Liver (tissue), 9 donors: ENCODE results near the gene TRIO. TPM values are rescaled to one million over a fixed set of nuclear protein-coding genes. Genes with fewer than 3 reads are reported as not detected.

Source experiments
- DNase-seq: peaks from one replicate; pipeline ENCODE4 v3.0.0-alpha.2; 2017; ENCODE audit warnings: low spot score
- H3K27ac ChIP-seq, 2 donors: one replicate each; pipeline ENCODE4 v1.7.0; 2013; ENCODE audit warnings: inconsistent platforms in 2 of 2, low read length in 2 of 2, control low read depth in 1 of 2, low read depth in 1 of 2, mild to moderate bottlenecking in 1 of 2
- H3K27me3 ChIP-seq, 4 donors: one replicate each; pipeline versions ENCODE4 v1.6.1 to v1.7.0; 2013; ENCODE audit warnings: low read length in 3 of 4, inconsistent platforms in 1 of 4, mild to moderate bottlenecking in 1 of 4, moderate library complexity in 1 of 4; ENCODE audit not compliant: control insufficient read depth in 4 of 4, insufficient read depth in 4 of 4
- H3K36me3 ChIP-seq, 4 donors: one replicate each; pipeline versions ENCODE4 v1.6.1 to v1.7.0; 2013; ENCODE audit warnings: low read length in 3 of 4, mild to moderate bottlenecking in 3 of 4, low read depth in 1 of 4, moderate library complexity in 1 of 4; ENCODE audit not compliant: control insufficient read depth in 4 of 4, insufficient read depth in 3 of 4
- H3K4me1 ChIP-seq, 4 donors: one replicate each; pipeline versions ENCODE4 v1.6.1 to v1.7.0; 2013; ENCODE audit warnings: low read length in 3 of 4, mild to moderate bottlenecking in 3 of 4, moderate library complexity in 1 of 4; ENCODE audit not compliant: control insufficient read depth in 4 of 4, insufficient read depth in 4 of 4
- H3K4me3 ChIP-seq, 3 donors: one replicate each; pipeline versions ENCODE4 v1.6.1 to v1.7.0; 2013; ENCODE audit warnings: low read length in 3 of 3, control low read depth in 1 of 3, low read depth in 1 of 3, mild to moderate bottlenecking in 1 of 3
- H3K9ac ChIP-seq, 2 donors: one replicate each; pipeline ENCODE4 v1.7.0; 2013; ENCODE audit warnings: low read length in 2 of 2, mild to moderate bottlenecking in 2 of 2, moderate library complexity in 2 of 2, control low read depth in 1 of 2, low read depth in 1 of 2
- H3K9me3 ChIP-seq, 4 donors: one replicate each; pipeline versions ENCODE4 v1.6.1 to v1.7.0; 2013; ENCODE audit warnings: low read length in 3 of 4; ENCODE audit not compliant: control insufficient read depth in 4 of 4
- ATF3 ChIP-seq: IDR thresholded peaks from 2 replicates; pipeline ENCODE4 v1.6.1; 2016; ENCODE audit warnings: antibody characterized with exemption
- CTCF ChIP-seq: fragments of 150-350 bp; IDR thresholded peaks from 2 replicates; pipeline ENCODE4 v1.5.1; 2017; ENCODE audit warnings: improper control_type of control experiment, low read depth, low read length; ENCODE audit not compliant: missing input control
- EGR1 ChIP-seq, 2 donors: IDR thresholded peaks; 2 replicates each; pipeline ENCODE4 v1.6.1; 2016 to 2018; ENCODE audit warnings: antibody characterized with exemption in 2 of 2, low read depth in 2 of 2
- FOXA1 ChIP-seq: IDR thresholded peaks from 2 replicates; pipeline ENCODE4 v1.6.1; 2016; ENCODE audit warnings: antibody characterized with exemption
- FOXA2 ChIP-seq: IDR thresholded peaks from 2 replicates; pipeline ENCODE4 v1.6.1; 2016; ENCODE audit warnings: antibody characterized with exemption
- GABPA ChIP-seq, 2 donors: IDR thresholded peaks in 1 of 2; conservative IDR thresholded peaks in 1 of 2; 2 replicates each; pipeline ENCODE4 v1.6.1; 2016; ENCODE audit warnings: antibody characterized with exemption in 2 of 2, mild to moderate bottlenecking in 1 of 2, moderate library complexity in 1 of 2
- HNF4A ChIP-seq, 2 donors: conservative IDR thresholded peaks; 2 replicates each; pipeline ENCODE4 v1.6.1; 2016; ENCODE audit warnings: antibody characterized with exemption in 2 of 2, mild to moderate bottlenecking in 2 of 2
- HNF4G ChIP-seq: IDR thresholded peaks from 2 replicates; pipeline ENCODE4 v1.6.1; 2016; ENCODE audit warnings: antibody characterized with exemption
- JUND ChIP-seq, 2 donors: IDR thresholded peaks; 2 replicates each; pipeline ENCODE4 v1.6.1; 2016; ENCODE audit warnings: antibody characterized with exemption in 2 of 2
- MAX ChIP-seq: IDR thresholded peaks from 2 replicates; pipeline ENCODE4 v1.6.1; 2016; ENCODE audit warnings: antibody characterized with exemption
- NR2F2 ChIP-seq: IDR thresholded peaks from 2 replicates; pipeline ENCODE4 v1.6.1; 2016; ENCODE audit warnings: antibody characterized with exemption
- RAD21 ChIP-seq, 2 donors: IDR thresholded peaks; 2 replicates each; pipeline ENCODE4 v1.6.1; 2016; ENCODE audit warnings: antibody characterized with exemption in 2 of 2, mild to moderate bottlenecking in 2 of 2
- REST ChIP-seq: IDR thresholded peaks from 2 replicates; pipeline ENCODE4 v1.6.1; 2016; ENCODE audit warnings: antibody characterized with exemption, mild to moderate bottlenecking
- RXRA ChIP-seq, 2 donors: IDR thresholded peaks; 2 replicates each; pipeline ENCODE4 v1.6.1; 2017 to 2018; ENCODE audit warnings: antibody characterized with exemption in 2 of 2, mild to moderate bottlenecking in 1 of 2
- SP1 ChIP-seq: IDR thresholded peaks from 2 replicates; pipeline ENCODE4 v1.6.1; 2018; ENCODE audit warnings: antibody characterized with exemption, mild to moderate bottlenecking
- TAF1 ChIP-seq: conservative IDR thresholded peaks from 2 replicates; pipeline ENCODE4 v1.6.1; 2016; ENCODE audit warnings: antibody characterized with exemption, mild to moderate bottlenecking
- YY1 ChIP-seq: IDR thresholded peaks from 2 replicates; pipeline ENCODE4 v1.6.1; 2016; ENCODE audit warnings: antibody characterized with exemption, mild to moderate bottlenecking
- ZBTB33 ChIP-seq: IDR thresholded peaks from 2 replicates; pipeline ENCODE4 v1.6.1; 2016; ENCODE audit warnings: antibody characterized with exemption
- WGBS: extraction: QIAGEN DNeasy Blood & Tissue Kit; methylation state at CpG from one replicate; pipeline ENCODE4 v1.1.7; 2013; 5-methylcytosine and 5-hydroxymethylcytosine counted together
- polyA plus RNA-seq, 2 donors: library from polyadenylated mRNA; stranded (reverse) in 1 of 2; unstranded in 1 of 2; fragments of 200-250 nt in 1 of 2; fragments of >200 nt in 1 of 2; fragmentation: Nextera tagmentation in 1 of 2; extraction: Ambion mirVana in 1 of 2; gene quantifications; one replicate each; pipeline versions ENCODE4 v1.2.1 to v1.2.3, GENCODE V29; 2013 to 2015
- total RNA-seq, 2 donors: library from RNA; depleted of rRNA; stranded (reverse); fragments of >200 nt; gene quantifications; one replicate each; pipeline ENCODE4 v1.2.3, GENCODE V29; 2014
- donor health status: healthy.
- donor health status: healthy.
- donor health status: healthy.
- donor health status: healthy.
- donor health status: healthy.

TRIO gene
- total and polyA plus RNA-seq, 4 donors = 8.5 to 86.2 (median 16.0) TPM

GRCh38 chr5:14231156-14231555, 88.0 kb downstream of the TRIO start (continued):
- no peak for TF ChIP-seq MAX

GRCh38 chr5:14231890-14232289, 88.7 kb downstream of the TRIO start:
- Histone ChIP-seq H3K27ac (no peak overlapping the region), H3K9me3 (no peaks in the 10 kb centered on the region), H3K36me3 (no peaks in the 10 kb centered on the region), H3K27me3 (no peaks in the 10 kb centered on the region), H3K9ac (no peak overlapping the region), H3K4me3 (no peak overlapping the region), H3K4me1 (peaks cover 0 to 3% (median 0%) of the 10 kb centered on the region in 4 donors)
- DNase-seq = no peak
- TF ChIP-seq HNF4A (conservative IDR thresholded peaks at IDR 0.05) = no peak
- no peak for TF ChIP-seq FOXA1
- no peak for TF ChIP-seq ZBTB33
- no peak for TF ChIP-seq TAF1
- TF ChIP-seq MAX = no peak
- TF ChIP-seq ATF3 = no peak
- TF ChIP-seq JUND (IDR thresholded peaks at IDR 0.05) = no peak
- TF ChIP-seq EGR1 (IDR thresholded peaks at IDR 0.05; ENCODE audit: low read depth in 2 of 2) = no peak
- no peak for TF ChIP-seq NR2F2
- TF ChIP-seq RAD21 (IDR thresholded peaks at IDR 0.05) = no peak
- no peak for TF ChIP-seq FOXA2
- TF ChIP-seq GABPA (IDR thresholded peaks at IDR 0.05 in 1 of 2, conservative IDR thresholded peaks at IDR 0.05 in 1 of 2) = no peak
- no peak for TF ChIP-seq CTCF
- no peak for TF ChIP-seq HNF4G
- TF ChIP-seq RXRA (IDR thresholded peaks at IDR 0.05) = no peak
- no peak for TF ChIP-seq SP1
- no peak for TF ChIP-seq YY1
- TF ChIP-seq REST = no peak
- WGBS = 95% methylated on average over 4 of the region's 4 CpGs
